ENCODE results near the gene CTSF.
"Not testable (repeated sequence)": the region's sequence is repeated elsewhere in the genome, so short reads cannot be mapped to it uniquely, and the experiment has no call there.

The CTSF gene

DNA sequence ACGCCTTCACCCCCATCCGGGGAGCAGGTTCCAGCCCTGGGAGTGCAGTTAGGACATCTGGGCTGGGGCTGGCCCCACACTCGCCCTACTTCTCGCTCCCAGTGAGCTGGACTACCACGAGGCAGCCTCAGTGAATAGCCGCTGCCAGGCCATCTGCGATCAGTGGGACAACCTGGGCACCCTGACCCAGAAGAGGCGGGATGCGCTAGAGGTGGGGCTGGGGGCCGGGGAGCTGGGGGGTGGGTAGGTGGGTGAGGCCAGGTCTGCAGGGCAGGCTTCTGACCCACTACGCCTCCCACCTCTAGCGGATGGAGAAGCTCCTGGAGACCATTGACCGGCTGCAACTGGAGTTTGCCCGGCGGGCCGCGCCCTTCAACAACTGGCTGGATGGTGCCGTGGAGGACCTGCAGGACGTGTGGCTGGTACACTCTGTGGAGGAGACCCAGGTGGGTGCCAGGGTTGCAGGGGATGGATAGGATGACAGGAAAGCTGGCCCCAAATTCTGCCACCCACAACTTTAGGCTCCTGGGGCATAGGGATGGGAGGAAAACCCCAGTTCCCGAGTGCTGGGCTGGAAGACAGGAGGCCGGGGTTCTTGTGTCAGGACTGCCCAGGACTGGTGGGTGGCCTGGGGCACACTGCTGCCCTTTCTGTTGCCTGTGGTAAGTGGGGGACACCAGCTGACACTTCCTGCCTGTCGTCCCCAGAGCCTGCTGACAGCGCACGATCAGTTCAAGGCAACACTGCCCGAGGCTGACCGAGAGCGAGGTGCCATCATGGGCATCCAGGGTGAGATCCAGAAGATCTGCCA is 8.3 kb downstream of the CTSF start:
- FAIRE-seq = no peak
- no peak for DNase-seq (ENCODE audit: low spot score)

DNA sequence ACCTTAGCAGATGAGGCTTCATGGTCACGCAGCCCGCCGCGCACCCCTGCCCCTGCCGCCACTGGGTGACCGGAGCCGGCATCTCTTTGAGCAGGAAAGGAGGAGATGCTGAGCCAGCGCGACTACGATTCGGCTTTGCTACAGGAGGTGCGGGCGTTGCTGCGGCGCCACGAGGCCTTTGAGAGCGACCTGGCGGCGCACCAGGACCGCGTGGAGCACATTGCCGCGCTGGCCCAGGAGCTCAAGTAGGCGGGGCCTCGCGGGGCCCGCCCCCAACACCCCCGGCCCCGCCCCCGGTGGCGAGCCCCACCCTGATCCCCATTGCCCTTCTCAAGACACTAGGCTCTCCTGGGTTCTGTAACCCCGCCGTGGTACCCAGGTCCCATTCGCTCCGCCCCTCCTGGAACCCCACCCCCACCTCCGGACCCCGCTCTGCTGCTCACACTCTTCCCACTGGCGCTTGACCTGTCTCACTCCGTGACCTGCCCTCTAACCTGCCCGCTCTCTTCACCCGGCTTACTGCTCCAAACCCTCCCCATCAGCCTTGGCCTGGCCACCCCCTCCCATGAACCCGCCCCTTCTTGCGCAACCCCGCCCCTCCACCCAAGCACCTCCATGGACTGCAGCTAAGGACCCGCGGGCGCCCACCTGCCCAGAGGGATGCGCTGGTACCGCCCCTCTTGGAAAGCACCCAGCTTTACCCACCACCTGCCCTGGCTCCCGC is 9.1 kb downstream of the CTSF start:
- no peak for FAIRE-seq

DNA sequence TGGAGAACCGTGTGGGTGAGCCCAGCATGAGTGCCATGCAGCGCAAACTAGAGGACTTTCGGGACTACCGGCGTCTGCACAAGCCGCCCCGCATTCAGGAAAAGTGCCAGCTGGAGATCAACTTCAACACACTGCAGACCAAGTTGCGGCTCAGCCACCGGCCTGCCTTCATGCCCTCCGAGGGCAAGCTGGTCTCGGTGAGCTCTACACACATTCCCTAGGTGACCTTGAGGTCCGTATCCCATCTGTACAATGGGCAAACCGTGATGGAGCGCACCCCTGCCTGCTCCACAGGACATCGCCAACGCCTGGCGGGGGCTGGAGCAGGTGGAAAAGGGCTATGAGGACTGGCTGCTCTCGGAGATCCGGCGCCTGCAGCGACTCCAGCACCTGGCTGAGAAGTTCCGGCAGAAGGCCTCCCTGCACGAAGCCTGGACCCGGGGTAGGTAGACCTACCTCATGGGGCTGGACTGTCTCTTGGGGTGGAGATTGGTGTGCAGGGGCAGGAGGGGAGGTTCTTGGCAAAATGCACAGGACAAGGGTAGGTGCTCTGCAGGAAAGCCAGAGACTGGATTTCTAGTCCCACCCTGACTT is 10.6 kb downstream of the CTSF start:
- peak; percentile 30 for FAIRE-seq

More for the DNA sequence above, 9.1 kb downstream of the CTSF start:
- DNase-seq (ENCODE audit: low spot score) = no peak

DNA sequence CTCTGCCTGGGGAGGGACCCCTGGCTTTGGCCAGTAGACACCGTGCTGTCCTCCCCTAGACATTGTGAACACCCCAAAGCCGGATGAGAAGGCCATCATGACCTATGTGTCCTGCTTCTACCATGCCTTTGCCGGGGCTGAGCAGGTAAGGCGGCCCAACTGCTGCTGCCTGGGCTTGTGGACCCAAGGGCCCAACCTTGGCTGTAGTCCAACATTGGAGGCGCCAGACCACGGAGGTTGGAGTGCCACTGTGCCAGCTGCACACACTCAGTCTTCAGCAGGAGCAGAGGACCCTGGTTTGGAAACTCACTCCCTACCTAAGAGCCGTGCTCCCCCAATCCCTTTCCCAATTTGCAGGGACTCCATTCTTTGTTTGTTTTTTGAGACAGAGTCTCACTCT is 12.3 kb downstream of the CTSF start:
- no peak for DNase-seq (ENCODE audit: low spot score)
- FAIRE-seq = no peak

More for the DNA sequence above, 10.6 kb downstream of the CTSF start:
- no peak for DNase-seq (ENCODE audit: low spot score)

DNA sequence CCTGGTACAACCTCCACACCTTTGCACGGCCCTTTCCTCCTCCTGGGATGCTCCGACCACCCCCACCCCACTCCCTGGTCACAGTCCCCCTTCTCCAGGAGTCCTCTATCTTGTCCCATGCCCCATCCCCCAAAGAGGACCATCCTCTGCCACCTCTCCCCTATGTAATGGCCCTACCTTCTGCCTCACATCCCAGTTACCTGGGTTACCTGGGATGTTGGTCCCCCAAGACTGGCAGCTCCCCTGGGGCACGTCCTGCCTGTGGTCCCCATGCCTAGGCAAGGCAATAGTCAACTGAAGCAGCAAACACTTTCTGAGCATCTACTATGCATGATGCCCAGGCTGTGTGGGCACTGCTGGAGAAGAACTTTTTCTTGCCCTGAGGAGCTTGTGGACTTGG is 13.0 kb downstream of the CTSF start:
- DNase-seq (ENCODE audit: low spot score) (no peak), FAIRE-seq (peak; percentile 82)

DNA sequence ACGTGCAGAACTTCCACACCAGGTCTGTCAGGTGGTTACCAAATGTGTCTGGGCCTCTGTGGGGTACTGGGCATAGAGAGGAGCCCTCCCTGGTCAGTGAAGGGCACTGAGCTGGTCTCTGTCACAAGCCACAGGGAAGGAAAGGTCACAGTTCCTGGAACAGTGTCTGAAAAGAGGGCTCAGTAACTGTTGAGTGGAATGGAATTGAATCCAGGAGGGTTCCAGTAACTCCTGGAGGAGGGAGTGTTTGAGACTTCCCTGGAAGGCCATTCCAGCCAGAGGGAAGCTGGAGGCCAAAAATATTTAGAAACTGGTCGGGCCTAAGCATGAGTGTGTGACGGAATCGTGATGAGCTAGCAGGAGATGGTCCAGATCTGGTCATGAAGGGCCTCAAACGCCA is 13.8 kb downstream of the CTSF start:
- DNase-seq (ENCODE audit: low spot score) (no peak), FAIRE-seq (no peak)

DNA sequence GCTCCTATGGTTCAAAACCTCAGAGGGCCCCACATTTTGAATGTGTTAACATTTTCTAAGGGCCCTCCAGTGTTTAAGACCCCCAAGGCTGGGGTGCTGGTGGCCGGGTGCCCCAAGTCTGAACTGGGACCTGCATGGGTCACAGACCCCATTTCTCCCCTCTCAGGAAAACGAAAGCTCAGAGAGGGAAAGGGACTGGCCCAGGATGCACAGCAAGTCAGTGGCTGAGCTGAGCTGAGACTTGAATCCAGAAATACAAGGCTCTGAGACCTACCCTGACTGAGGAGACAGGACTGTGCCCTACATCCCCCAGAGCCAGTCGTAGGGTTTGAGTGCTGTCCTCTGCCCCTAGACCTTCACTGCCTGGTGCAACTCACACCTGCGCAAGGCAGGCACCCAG is 17.5 kb downstream of the CTSF start:
- DNase-seq (ENCODE audit: low spot score) (no peak), FAIRE-seq (no peak)

DNA sequence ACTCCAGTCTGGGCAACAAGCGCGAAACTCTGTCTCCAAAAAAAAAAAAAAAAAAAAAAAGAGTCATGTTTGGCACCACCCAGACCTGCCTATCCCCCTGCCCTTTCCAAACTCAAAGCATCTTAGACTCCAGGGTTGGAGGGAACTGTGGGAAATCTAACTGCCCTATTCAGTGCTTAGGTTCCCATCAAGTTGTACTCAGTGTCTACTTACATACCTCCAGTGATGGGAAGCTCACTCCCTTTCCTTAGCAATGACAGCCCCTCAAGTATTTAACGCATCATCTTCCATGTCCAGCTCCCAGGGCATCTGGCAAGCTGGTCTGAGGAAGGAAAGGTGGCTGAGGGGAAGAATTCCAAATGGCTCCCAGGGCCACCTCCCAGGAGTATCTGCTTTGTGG is 18.7 kb downstream of the CTSF start:
- DNase-seq (ENCODE audit: low spot score) (no peak), FAIRE-seq (no peak)

DNA sequence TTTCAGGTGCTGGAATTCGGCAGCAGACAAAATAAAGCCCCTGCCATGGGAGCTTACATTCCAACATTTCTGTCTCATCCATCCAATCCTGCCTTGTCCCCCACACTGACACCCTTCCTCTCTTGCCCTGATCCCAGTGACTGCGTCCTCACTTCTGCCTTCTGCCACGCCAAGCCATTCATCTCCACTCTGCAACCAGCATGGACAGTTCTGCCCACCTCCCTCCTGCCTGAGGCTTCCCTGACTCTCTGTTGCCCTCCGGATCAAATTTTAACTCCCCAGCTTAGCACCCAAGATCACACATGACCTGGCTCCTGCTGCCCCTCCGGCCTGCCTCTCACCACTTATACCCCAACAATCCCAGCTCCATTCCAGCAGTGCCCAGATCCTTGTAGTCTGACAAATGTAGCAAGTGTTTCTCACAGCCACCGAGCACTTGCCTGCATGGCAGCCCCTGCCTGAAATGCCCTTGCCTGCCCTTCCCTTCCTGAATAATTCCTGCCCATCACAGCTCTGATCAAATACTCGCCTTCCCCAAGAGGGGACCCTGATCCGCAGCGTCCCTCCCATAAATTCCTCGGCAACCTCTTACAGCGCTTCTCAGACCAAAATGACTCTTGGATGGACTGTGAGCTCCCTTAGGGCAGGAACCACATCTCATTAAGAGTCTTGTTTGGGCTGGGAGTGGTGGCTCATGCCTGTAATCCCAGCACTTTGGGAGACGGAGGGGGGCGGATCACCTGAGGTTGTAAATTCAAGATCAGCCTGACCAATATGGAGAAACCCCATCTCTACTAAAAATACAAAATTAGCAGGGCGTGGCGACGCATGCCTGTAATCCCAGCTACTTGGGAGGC is 19.4 kb downstream of the CTSF start:
- no peak for DNase-seq (ENCODE audit: low spot score)
- FAIRE-seq = no peak

DNA sequence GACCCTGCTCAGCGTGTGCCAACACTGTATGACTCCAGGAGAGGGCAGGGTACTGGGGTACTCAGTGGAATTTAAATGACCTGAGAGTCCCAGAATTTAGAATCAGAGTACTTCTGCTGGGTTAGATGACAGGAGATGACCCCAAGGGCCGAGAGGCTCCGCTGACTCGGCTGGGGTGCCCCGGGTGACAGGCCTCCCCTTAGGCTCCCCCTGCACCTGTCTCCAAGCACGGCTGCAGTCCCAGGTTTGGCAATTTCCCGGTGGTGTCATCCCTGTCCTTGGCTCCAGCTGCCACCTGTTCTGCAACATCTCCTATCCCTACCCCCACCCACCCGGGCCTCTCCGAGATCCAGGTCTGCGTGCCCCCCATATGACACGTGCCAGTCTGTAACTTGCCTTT is 20.4 kb downstream of the CTSF start:
- FAIRE-seq (no peak), DNase-seq (ENCODE audit: low spot score) (no peak)

DNA sequence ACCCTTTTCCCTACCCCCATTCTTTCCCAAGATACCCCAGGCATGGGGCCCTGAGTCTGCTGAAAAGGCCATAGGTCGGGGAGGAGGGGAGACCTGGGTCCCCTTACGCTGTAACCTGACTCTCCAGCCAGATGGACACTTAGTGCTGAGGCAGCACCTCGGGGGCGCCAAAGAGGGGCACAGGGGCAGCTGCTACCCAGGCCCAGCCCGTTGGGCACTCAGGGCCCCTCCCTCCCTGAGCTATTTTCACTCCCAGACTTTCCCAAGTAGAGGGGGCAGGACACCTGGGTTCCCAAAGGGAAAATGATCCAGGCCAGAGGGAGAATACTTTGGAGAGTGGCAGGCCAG is 20.8 kb downstream of the CTSF start:
- FAIRE-seq = no peak
- DNase-seq (ENCODE audit: low spot score) = no peak

DNA sequence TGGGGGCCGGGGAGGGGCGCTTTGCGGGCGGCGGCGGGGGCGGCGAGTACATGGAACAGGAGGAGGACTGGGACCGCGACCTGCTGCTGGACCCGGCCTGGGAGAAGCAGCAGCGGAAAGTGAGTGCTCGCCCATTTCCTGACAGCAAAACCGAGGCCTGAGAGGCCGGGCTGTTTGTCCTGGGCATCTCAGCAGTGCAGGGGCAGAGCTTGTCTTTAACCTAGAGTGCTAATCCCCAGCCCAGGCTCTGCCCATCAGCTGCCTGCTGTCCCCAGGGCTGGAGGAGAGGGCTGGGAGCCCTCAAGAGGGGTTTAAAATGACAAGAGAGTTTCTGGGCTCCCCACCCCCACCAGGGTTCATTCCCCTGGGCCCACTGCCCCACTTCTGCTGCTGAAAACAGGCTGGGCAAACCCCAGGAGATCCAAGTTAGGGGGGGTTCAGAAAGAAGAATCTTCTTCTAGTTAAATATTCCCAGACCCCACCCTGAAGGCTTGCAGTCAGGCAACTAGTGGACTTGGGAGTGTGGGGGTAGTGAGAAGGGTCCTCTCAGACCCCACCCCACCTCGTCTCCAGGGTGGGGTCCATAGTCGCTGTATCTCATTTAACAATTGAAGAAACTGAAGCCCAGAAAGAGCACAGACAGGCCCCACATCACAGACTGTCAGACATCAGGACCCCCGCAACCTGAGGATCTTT is 21.3 kb downstream of the CTSF start:
- no peak for DNase-seq (ENCODE audit: low spot score)
- FAIRE-seq = no peak

DNA sequence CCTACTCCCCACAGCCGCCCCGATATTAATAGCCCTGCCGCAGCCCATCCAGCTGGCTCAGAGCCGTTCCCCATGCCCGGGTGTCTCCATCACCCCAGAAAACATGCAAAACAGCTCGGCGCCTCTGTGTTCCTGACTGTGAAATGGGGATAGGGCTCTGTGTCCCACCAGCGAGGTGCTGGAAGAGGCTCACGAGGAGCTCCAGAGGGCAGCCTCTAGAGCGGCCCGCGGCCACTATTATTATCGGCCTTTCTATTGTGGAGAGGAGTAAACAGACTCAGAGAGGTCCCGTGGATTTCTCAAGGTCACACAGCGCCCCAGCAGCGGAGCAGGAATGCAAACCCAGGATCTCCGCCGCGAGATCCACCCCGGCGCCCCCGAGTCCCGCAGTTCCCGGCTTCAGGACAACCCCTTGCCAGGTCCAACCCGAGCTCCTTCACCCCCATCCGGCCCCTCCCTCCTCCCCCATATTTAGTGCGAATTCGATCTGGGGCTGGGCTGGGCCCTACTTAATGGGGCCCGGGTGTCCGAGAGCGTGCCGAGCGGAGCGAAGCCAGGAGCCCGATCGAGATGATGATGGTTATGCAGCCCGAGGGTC is 21.9 kb downstream of the CTSF start, which contains the start of gene ACTN3:
Gene ACTN3, plus strand, starts transcription at position 536 of the 598 bp plus-strand sequence. Its CDS starts 35 bp downstream, at position 571.
- DNase-seq (ENCODE audit: low spot score) = no peak
- no peak for FAIRE-seq

DNA sequence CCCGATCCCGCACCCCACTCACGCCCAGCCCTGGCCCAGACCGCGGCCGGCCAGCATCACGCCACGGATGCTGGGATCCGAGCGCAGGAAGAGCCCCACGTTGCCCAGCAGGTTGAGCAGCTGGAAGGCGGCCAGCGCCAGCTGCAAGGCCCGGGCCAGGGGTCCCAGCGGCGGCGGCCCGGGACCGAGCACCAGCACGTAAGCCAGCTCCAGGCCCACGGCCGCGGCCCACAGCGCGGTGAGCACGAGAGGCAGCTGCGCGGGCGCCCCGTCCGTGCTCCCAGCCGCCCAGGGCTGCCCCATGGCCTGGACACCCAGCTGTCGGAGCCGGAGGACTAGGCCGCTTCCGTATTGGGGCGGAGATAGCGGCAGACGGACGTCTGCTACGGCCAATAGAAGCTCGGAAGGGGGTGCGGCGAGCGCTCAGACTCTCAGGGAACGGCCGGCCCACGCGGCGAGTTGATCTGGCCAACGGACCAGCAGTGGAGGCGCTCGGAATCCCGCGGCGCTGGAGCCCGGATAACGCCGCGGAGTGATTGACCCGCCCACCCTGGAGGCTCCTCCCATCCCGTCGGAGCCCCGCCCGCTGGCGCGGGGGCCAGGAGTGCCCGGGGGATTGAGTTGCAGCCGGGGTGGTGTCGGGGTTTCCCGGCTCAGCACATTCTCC is 22.6 kb downstream of the CTSF start, which contains the start of gene ZDHHC24:
Gene ZDHHC24, minus strand, starts transcription at position 348 of the 667 bp plus-strand sequence. Its CDS starts 45 bp downstream, at position 303.
- peak; percentile 99 for DNase-seq (ENCODE audit: low spot score)
- FAIRE-seq = no peak

DNA sequence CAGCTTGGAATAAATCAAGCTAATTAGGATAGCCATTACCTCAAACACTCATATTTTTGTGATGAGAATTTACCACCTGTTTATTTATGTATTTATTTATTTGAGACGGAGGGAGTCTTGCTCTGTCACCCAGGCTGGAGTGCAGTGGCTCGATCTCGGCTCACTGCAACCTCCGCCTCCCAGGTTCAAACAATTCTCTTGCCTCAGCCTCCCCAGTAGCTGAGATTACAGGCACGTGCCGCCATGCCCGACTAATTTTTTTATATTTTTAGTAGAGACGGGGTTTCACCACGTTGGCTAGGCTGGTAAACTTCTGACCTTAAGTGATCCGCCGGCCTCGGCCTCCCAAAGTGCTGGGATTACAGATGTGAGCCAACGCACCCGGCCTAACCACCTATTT is 23.5 kb downstream of the CTSF start:
- not testable (repeated sequence) for FAIRE-seq; DNase-seq (ENCODE audit: low spot score)

DNA sequence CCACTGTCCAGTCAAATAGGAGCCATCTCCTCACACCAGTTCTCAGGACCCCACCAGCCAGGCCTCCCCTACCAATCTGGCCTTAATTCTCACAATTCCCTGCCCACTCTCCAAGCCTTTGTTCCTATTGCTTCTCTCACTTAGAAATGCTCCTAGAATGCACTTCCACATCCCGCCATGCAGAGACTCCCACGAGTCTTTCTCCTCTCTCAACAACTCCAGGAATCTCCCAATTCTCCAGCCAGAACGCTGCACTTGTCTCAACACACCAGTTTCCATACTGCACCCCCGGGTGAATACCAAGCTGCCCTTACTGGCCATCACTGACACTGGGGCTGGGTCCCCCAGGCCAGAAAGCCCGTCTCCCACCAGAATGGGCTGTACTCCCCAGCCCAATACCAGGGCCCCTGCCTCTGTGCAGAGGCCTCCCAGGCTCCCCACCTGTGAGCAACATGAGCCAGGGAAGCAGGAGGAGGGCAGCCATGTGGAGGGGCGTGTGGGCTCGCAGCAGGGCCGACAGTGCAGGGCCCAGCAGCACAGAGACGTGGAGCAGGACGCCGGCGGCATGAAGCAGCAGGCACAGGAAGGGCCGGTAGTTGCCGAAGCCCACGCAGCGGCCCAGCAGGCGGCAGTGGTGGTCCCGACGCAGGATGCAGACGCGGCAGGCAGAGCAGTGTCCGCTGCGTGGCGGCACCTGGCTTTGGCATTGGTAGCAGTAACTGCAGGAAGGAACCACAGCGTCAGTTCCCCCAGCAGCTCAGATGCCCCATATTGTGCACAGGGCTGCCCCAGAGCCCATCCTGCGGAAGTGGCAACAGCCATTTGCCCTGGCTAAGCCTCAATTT is 24.9 kb downstream of the CTSF start:
- DNase-seq (ENCODE audit: low spot score) (no peak), FAIRE-seq (no peak)

DNA sequence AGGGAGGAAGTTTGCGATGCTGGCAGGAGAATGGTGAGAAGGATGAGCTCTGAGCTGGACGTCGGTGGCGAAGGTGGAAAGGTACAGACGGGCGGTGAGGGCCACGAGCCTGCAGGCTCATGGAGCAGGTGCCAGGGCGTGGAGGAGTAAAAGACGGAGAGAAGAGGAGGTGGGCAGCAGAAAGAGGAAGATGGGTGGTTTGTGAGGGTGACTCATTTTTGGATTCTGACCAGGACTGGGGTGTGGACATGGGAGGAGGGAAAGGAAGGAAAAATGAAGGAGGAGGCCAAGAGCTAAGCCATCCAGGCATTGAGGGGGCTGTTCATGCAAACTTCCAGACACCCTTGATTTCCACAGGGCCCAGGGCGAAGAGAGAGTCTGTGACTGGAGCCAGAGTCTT is 26.0 kb downstream of the CTSF start:
- DNase-seq (ENCODE audit: low spot score) (no peak), FAIRE-seq (peak; percentile 44)

DNA sequence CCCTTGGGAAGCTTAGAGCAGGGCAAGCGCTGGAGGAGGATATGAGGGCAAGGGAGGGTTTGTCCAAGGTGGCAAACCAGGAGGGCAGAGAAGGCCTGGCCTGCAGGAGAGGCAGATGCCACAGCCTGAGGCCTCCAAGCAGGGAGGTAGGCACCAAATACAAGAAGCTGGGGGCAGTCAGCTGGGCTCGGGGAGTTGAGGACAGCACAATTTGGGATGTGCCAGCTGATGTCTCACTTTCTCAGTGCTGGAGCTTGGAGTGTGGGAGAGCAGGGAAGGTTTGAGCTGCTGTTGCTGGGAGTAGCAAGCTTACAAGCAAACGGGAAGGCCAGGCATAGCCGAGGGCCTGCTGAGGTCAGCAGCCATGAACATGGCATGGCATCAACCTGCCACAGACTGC is 26.5 kb downstream of the CTSF start:
- DNase-seq (ENCODE audit: low spot score) (no peak), FAIRE-seq (no peak)

DNA sequence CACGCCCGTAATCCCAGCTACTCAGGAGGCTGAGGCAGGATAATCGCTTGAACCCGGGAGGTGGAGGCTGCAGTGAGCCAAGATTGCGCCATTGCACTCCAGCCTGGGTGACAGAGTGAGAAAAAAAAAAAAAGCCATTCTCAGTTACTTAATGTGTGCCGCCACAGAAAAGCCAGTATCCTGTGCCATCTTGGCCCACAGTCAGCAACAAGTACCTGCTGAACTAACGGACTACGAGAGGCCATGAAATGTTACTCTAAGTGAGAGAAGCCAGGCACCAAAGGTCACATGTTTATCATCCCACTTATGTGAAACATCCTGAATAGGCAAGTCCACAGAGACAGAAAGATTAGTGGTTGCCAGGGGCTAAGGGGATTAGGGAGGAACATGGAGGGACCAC is 27.8 kb downstream of the CTSF start:
- FAIRE-seq; DNase-seq (ENCODE audit: low spot score): not testable (repeated sequence)
